K562 (cell line): ENCODE results near the gene ZSCAN25. TPM values are rescaled to one million over a fixed set of nuclear protein-coding genes. Genes with fewer than 3 reads are reported as not detected.

ENCODE experiments used
- CHD4 ChIP-seq: fragments of 200-600 bp; sonication (generic); IDR thresholded peaks from 3 replicates; pipeline ENCODE4 v1.6.1; 2012; ENCODE audit warnings: low read depth, mild to moderate bottlenecking, mixed read lengths, low read length, inconsistent platforms; ENCODE audit not compliant: insufficient read depth, insufficient replicate concordance, poor library complexity, severe bottlenecking
- ESRRA ChIP-seq: fragments of 450-650 bp; IDR thresholded peaks from 2 replicates; pipeline ENCODE4 v1.6.1; 2014; ENCODE audit warnings: low read depth, mild to moderate bottlenecking, moderate library complexity, borderline replicate concordance
- ESRRB ChIP-seq: fragments of 250-450 bp; sonication (Bioruptor Pico); IDR thresholded peaks from 2 replicates; pipeline ENCODE4 v1.5.0; 2020; ENCODE audit warnings: mild to moderate bottlenecking, moderate library complexity, borderline replicate concordance
- MGA ChIP-seq: fragments of 450-650 bp; IDR thresholded peaks from 2 replicates; pipeline ENCODE4 v1.6.1; 2016; ENCODE audit warnings: mild to moderate bottlenecking, moderate library complexity
- NFATC3 ChIP-seq: fragments of 450-650 bp; IDR thresholded peaks from 2 replicates; pipeline ENCODE4 v1.6.1; 2017; ENCODE audit warnings: mild to moderate bottlenecking
- TAF1 ChIP-seq: IDR thresholded peaks from 2 replicates; pipeline ENCODE4 v1.6.1; 2011; ENCODE audit warnings: mild to moderate bottlenecking, low read length, moderate library complexity; ENCODE audit not compliant: insufficient read depth, control insufficient read depth, severe bottlenecking; ENCODE audit errors: extremely low read depth
- TAL1 ChIP-seq: fragments of 450-650 bp; IDR thresholded peaks from 2 replicates; pipeline ENCODE4 v1.6.1; 2016; ENCODE audit warnings: mild to moderate bottlenecking
- ZFX ChIP-seq: sonication (generic); formaldehyde crosslinking; IDR thresholded peaks from 2 replicates; pipeline ENCODE4 v1.8.0; 2022; ENCODE audit warnings: mild to moderate bottlenecking, missing genetic modification reagents, moderate library complexity
- ZNF830 ChIP-seq: fragments of 250-450 bp; sonication (Bioruptor Pico); IDR thresholded peaks from 2 replicates; pipeline ENCODE4 v1.5.0; 2021; ENCODE audit warnings: mild to moderate bottlenecking
- polyA plus RNA-seq, 8 experiments: library from polyadenylated mRNA; depleted of rRNA in 4 of 8; stranded (reverse) in 5 of 8; unstranded in 3 of 8; fragments of >200 nt; fragmentation: Nextera tagmentation in 2 of 8; fragmentation: Illumina TruSeq in 1 of 8; extraction: Ambion mirVana in 2 of 8; extraction: Trizol in 1 of 8; gene quantifications; 2 replicates each; pipeline versions ENCODE4 v1.2.1 to v1.2.3, GENCODE V29; 2011 to 2014; ENCODE audit warnings: inconsistent platforms in 1 of 8, missing spikeins in 1 of 8
- total RNA-seq, 7 experiments: library from RNA; depleted of rRNA in 6 of 7; stranded (reverse); fragments of >200 nt in 6 of 7; fragmentation: Illumina TruSeq in 2 of 7; extraction: Trizol in 2 of 7; gene quantifications; 2 replicates each; pipeline versions ENCODE4 v1.2.1 to v1.2.3, GENCODE V29; 2011 to 2021; ENCODE audit warnings: low replicate concordance in 1 of 7
- TF ChIP-seq, protein P1 (sequence below): fragments of 250-450 bp; sonication (Bioruptor Pico); IDR thresholded peaks from 2 replicates; pipeline ENCODE4 v1.8.0; 2022; ENCODE audit warnings: moderate library complexity, mild to moderate bottlenecking, inconsistent platforms

Gene ZSCAN25
- total and polyA plus RNA-seq, 9 of the 15 experiments (the other 6 are each of a cell fraction or from before 2014, with no cell fraction given), result 0.94 to 18.4 (median 12.8) TPM

- TF ChIP-seq MGA (peak; percentile 96), NFATC3 (0 out of 2 replicates have a peak, but pooled peaks have one; percentile 28), ESRRB (CRISPR knock-in tag) (no peak), ZNF830 (no peak), TAF1 (peak; percentile 97), CHD4 (peak; percentile 47), ESRRA (peak; percentile 77), ZFX (CRISPR knock-in tag) (peak; percentile 95), TAL1 (no peak; the same call in 1 of the 2 replicates)
- TF ChIP-seq, protein P1, sequence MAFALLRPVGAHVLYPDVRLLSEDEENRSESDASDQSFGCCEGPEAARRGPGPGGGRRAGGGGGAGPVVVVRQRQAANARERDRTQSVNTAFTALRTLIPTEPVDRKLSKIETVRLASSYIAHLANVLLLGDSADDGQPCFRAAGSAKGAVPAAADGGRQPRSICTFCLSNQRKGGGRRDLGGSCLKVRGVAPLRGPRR (CRISPR knock-in tag), result no peak
These were observed at the start of gene ZSCAN25 (continued) for GRCh38 chr7:99616359-99617191.
